Measurements from ENCODE around the gene TMEM107.

The TMEM107 gene

DNA sequence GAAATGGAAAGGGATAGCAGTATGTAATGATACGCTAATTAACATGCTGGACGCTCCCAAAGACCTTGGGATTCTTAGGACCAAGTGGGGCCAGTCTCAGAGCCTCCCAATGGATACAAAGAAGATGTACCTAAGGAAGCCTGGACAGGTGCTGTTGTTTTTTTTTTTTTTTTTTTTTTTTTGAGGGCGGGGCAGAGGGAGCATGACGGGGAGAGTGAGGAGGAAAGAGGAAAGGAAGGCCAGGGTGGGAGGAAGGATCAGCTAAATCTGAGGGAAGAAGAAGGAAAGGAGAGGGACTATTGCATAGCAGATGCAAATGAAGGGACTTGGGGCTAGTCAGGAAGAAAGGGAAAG, 16.0 kb downstream of the TMEM107 start:
- no peak overlapping the region for H3K4me3 ChIP-seq (ENCODE audit: low read depth, low read length)
- DNase-seq (ENCODE audit: low read depth), result no peak
- no peak for TF ChIP-seq CTCF (IDR thresholded peaks at IDR 0.05; ENCODE audit: control insufficient read depth, extremely low read depth, insufficient read depth)

- no peak for DNase-seq (ENCODE audit: low read depth)
- TF ChIP-seq CTCF (IDR thresholded peaks at IDR 0.05; ENCODE audit: control insufficient read depth, extremely low read depth, insufficient read depth), result no peak
These were observed 16.5 kb downstream of the TMEM107 start for GRCh38 chr17:8159459-8160223.

DNA sequence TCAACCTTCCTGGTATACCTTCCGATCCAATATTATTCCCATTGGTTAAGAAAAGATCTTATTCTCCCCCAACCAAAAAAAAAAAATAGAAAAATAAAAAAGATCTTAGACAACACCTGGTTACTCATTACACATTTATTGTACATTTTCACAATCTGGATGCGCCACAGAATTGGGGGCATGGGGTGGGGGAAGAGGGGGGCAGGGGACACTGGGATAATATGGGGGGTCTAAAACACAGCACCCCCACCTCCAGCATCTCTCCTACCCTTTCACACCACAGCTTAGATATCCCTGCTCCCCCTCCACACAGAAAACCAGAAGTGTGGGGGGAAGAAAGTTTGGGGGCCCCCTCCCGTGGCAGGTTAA, 17.2 kb downstream of the TMEM107 start:
- no peak for TF ChIP-seq CTCF (IDR thresholded peaks at IDR 0.05; ENCODE audit: control insufficient read depth, extremely low read depth, insufficient read depth)

More at GRCh38 chr17:8159459-8160223, 16.5 kb downstream of the TMEM107 start:
- no peak overlapping the region for H3K4me3 ChIP-seq (ENCODE audit: low read depth, low read length)

GRCh38 chr17:8158267-8159031, 17.7 kb downstream of the TMEM107 start:
- peak; percentile 85 for TF ChIP-seq CTCF (IDR thresholded peaks at IDR 0.05; ENCODE audit: control insufficient read depth, extremely low read depth, insufficient read depth)
- H3K4me3 ChIP-seq (ENCODE audit: low read depth, low read length), result no peak overlapping the region
- peak; percentile 70 for DNase-seq (ENCODE audit: low read depth)

More for the DNA sequence above, 17.2 kb downstream of the TMEM107 start:
- no peak overlapping the region for H3K4me3 ChIP-seq (ENCODE audit: low read depth, low read length)
- no peak for DNase-seq (ENCODE audit: low read depth)

DNA sequence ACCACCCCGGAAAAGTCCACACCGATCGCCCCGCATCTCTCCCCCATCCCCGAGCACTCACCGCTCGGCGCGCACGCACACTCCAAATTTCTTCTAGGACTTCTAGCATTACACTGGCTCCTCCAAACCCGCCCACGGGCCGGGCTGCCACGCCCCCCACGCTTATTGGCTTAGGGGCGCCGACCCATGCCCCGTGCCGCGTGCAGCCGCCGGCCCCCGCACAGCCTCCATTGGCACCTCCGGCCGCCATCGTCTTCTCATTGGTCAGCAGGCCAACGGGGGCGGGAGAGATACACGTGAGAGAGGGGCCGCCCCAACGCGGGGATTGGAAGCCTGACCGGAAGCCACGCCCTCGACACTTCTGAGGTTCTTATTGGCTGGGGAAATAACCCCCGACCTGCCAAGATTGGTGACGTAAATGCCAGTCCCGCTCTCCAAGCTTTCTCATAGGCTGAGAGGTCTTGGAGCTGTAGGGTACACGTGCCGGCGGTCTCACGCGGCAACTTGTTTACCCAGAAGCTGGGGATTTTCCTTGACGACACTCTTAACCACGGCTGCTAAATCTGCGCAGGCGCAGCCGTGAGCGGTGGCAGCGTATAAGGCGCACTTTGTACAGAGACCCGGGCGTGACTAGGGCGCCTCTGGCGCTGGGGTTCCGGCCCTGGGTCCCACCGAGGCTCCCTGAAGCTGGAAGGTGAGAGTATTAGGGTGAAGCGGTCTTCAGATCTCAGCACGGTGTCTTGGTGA, 19.8 kb downstream of the TMEM107 start:
- no peak for TF ChIP-seq CTCF (IDR thresholded peaks at IDR 0.05; ENCODE audit: control insufficient read depth, extremely low read depth, insufficient read depth)
- peak; percentile 100 for DNase-seq (ENCODE audit: low read depth)
- H3K4me3 ChIP-seq (ENCODE audit: low read depth, low read length), result peak overlapping the region; percentile 82

- DNase-seq (ENCODE audit: low read depth), result no peak
- peak overlapping the region; percentile 82 for H3K4me3 ChIP-seq (ENCODE audit: low read depth, low read length)
- TF ChIP-seq CTCF (IDR thresholded peaks at IDR 0.05; ENCODE audit: control insufficient read depth, extremely low read depth, insufficient read depth), result no peak
These were observed 20.3 kb downstream of the TMEM107 start for GRCh38 chr17:8155996-8156245.
